GM21528 (cell line): ENCODE results near the gene KDM4B.

Experiments used
- ATAC-seq: cut with Tn5 transposase; IDR thresholded peaks from one replicate; pipeline ENCODE4 v1.9.1; 2021; ENCODE audit warnings: mild to moderate bottlenecking, moderate library complexity; ENCODE audit not compliant: unreplicated experiment, low FRiP score

KDM4B gene

GRCh38 chr19:5081443-5082161 lies 112.7 kb downstream of the KDM4B start:
- ATAC-seq = no peak

- no peak for ATAC-seq
These were observed 114.6 kb downstream of the KDM4B start for GRCh38 chr19:5083547-5083965.

- no peak for ATAC-seq
These were observed 116.7 kb downstream of the KDM4B start for GRCh38 chr19:5085566-5085965.

GRCh38 chr19:5086230-5086629 lies 117.3 kb downstream of the KDM4B start:
- ATAC-seq = no peak

- ATAC-seq = no peak
These were observed 118.0 kb downstream of the KDM4B start for GRCh38 chr19:5086725-5087439.

- ATAC-seq = no peak
These were observed 120.4 kb downstream of the KDM4B start for GRCh38 chr19:5089283-5089682.

GRCh38 chr19:5090465-5091017 lies 121.6 kb downstream of the KDM4B start:
- ATAC-seq = no peak

GRCh38 chr19:5091018-5091683 lies 122.2 kb downstream of the KDM4B start:
- no peak for ATAC-seq

GRCh38 chr19:5091684-5092480 lies 123.0 kb downstream of the KDM4B start:
- ATAC-seq = no peak

GRCh38 chr19:5092481-5092843 lies 123.5 kb downstream of the KDM4B start:
- ATAC-seq = no peak

GRCh38 chr19:5093297-5093928 lies 124.5 kb downstream of the KDM4B start:
- ATAC-seq = no peak

- no peak for ATAC-seq
These were observed 125.2 kb downstream of the KDM4B start for GRCh38 chr19:5093948-5094718.

GRCh38 chr19:5094768-5095567 lies 126.1 kb downstream of the KDM4B start:
- no peak for ATAC-seq

GRCh38 chr19:5095568-5095850 lies 126.6 kb downstream of the KDM4B start:
- ATAC-seq = no peak

GRCh38 chr19:5096536-5096935 lies 127.6 kb downstream of the KDM4B start:
- no peak for ATAC-seq

- no peak for ATAC-seq
These were observed 128.5 kb downstream of the KDM4B start for GRCh38 chr19:5097331-5097930.

GRCh38 chr19:5097959-5098623 lies 129.2 kb downstream of the KDM4B start:
- ATAC-seq = no peak

GRCh38 chr19:5098646-5099045 lies 129.7 kb downstream of the KDM4B start:
- no peak for ATAC-seq
